ENCODE data around the gene SHISA8.
A peak's percentile ranks its signal among the peaks of the same experiment; 100 is the strongest.

The SHISA8 gene

GRCh38 chr22:41875531-41876270 lies 39.2 kb downstream of the SHISA8 start:
- Histone ChIP-seq H3K36me3 (ENCODE audit: insufficient read depth, low read length) (peaks cover 97% of the 10 kb centered on the region), H3K4me2 (ENCODE audit: insufficient read depth, low read length) (no peak overlapping the region), H2AFZ (ENCODE audit: low read depth, low read length) (no peak overlapping the region), H3K79me2 (ENCODE audit: insufficient read depth, low read length) (peaks cover 18% of the 10 kb centered on the region), H3K9ac (ENCODE audit: low read depth, low read length) (no peak overlapping the region), H3K27me3 (ENCODE audit: insufficient read depth, low read length, poor library complexity) (no peaks in the 10 kb centered on the region), H3K27ac (ENCODE audit: low read length) (no peak overlapping the region), H3K4me1 (ENCODE audit: insufficient read depth, low read length) (no peaks in the 10 kb centered on the region), H4K20me1 (ENCODE audit: insufficient read depth, low read length) (peaks cover 28% of the 10 kb centered on the region), H3K9me3 (ENCODE audit: insufficient read depth, low read length, severe bottlenecking) (no peaks in the 10 kb centered on the region), H3K4me3 (ENCODE audit: low read depth in 1 of 2, low read length in 2 of 2) (no peak overlapping the region)
- ATAC-seq (ENCODE audit: insufficient read depth, low read depth) (no peak), DNase-seq (no peak)
- TF ChIP-seq, protein P1, sequence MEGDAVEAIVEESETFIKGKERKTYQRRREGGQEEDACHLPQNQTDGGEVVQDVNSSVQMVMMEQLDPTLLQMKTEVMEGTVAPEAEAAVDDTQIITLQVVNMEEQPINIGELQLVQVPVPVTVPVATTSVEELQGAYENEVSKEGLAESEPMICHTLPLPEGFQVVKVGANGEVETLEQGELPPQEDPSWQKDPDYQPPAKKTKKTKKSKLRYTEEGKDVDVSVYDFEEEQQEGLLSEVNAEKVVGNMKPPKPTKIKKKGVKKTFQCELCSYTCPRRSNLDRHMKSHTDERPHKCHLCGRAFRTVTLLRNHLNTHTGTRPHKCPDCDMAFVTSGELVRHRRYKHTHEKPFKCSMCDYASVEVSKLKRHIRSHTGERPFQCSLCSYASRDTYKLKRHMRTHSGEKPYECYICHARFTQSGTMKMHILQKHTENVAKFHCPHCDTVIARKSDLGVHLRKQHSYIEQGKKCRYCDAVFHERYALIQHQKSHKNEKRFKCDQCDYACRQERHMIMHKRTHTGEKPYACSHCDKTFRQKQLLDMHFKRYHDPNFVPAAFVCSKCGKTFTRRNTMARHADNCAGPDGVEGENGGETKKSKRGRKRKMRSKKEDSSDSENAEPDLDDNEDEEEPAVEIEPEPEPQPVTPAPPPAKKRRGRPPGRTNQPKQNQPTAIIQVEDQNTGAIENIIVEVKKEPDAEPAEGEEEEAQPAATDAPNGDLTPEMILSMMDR (IDR thresholded peaks at IDR 0.05; ENCODE audit: borderline replicate concordance, extremely low read depth, low read length, poor library complexity, severe bottlenecking), result no peak
- TF ChIP-seq EZH2 (IDR thresholded peaks at IDR 0.05; ENCODE audit: borderline replicate concordance, low read depth, low read length, severe bottlenecking), result no peak

DNA sequence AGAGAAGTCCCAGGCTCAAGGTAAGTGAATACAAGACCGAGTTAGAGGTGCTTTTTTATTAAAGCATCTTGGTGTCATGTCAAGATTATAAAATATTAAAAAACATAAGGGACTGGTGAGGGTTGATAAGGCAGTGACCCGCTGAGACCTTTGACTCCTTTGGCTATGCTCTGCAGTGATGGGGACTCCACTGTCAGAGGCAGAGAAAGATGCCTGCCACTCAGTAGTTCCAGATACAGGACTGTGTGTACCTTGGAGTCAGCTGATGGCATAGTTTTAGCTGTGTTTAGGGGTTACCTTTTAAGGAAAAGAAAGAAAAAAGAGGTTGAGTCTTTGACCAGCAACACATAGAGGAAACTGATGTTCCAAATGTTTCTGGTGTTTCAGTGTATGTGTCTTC lies 40.8 kb downstream of the SHISA8 start:
- TF ChIP-seq EZH2 (IDR thresholded peaks at IDR 0.05; ENCODE audit: borderline replicate concordance, low read depth, low read length, severe bottlenecking), result no peak
- TF ChIP-seq, protein P1 (IDR thresholded peaks at IDR 0.05; ENCODE audit: borderline replicate concordance, extremely low read depth, low read length, poor library complexity, severe bottlenecking), result no peak
- Histone ChIP-seq H3K79me2 (ENCODE audit: insufficient read depth, low read length) (peaks cover 19% of the 10 kb centered on the region), H3K9ac (ENCODE audit: low read depth, low read length) (no peak overlapping the region), H3K4me3 (ENCODE audit: low read depth in 1 of 2, low read length in 2 of 2) (no peak overlapping the region), H3K36me3 (ENCODE audit: insufficient read depth, low read length) (peaks cover 96% of the 10 kb centered on the region), H3K9me3 (ENCODE audit: insufficient read depth, low read length, severe bottlenecking) (no peaks in the 10 kb centered on the region), H3K4me1 (ENCODE audit: insufficient read depth, low read length) (no peaks in the 10 kb centered on the region), H3K27ac (ENCODE audit: low read length) (no peak overlapping the region), H4K20me1 (ENCODE audit: insufficient read depth, low read length) (peaks cover 27% of the 10 kb centered on the region), H2AFZ (ENCODE audit: low read depth, low read length) (no peak overlapping the region), H3K4me2 (ENCODE audit: insufficient read depth, low read length) (no peak overlapping the region), H3K27me3 (ENCODE audit: insufficient read depth, low read length, poor library complexity) (no peaks in the 10 kb centered on the region)
- no peak for ATAC-seq (ENCODE audit: insufficient read depth, low read depth)
- no peak for DNase-seq

DNA sequence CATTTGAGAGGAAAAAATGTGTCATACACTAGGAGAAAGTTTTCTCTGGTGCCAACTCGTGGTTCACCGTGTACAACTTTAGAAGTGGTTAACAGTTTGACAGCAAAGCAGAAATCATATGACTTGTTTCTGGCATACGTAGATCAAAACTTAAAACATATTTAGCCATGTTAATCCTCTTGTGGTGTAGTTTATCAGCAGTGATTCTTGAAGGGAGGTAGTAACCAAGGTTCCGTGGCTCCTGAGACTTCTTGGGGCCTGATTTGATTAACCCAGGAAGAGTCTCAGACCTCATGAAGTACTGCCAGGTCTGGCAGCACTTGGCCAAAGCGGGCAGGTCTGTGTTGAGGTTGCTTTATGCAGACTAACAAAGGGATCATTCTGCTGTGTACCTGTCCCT lies 41.5 kb downstream of the SHISA8 start:
- ATAC-seq (ENCODE audit: insufficient read depth, low read depth), result peak; percentile 29; the same call in 1 of the 3 replicates
- Histone ChIP-seq H4K20me1 (ENCODE audit: insufficient read depth, low read length) (peaks cover 31% of the 10 kb centered on the region; the same call in 1 of the 2 replicates), H3K79me2 (ENCODE audit: insufficient read depth, low read length) (peaks cover 25% of the 10 kb centered on the region), H3K9me3 (ENCODE audit: insufficient read depth, low read length, severe bottlenecking) (no peaks in the 10 kb centered on the region), H3K4me1 (ENCODE audit: insufficient read depth, low read length) (no peaks in the 10 kb centered on the region), H3K36me3 (ENCODE audit: insufficient read depth, low read length) (peaks cover 96% of the 10 kb centered on the region), H3K27me3 (ENCODE audit: insufficient read depth, low read length, poor library complexity) (no peaks in the 10 kb centered on the region), H3K4me2 (ENCODE audit: insufficient read depth, low read length) (no peak overlapping the region), H2AFZ (ENCODE audit: low read depth, low read length) (no peak overlapping the region), H3K4me3 (ENCODE audit: low read depth in 1 of 2, low read length in 2 of 2) (no peak overlapping the region), H3K27ac (ENCODE audit: low read length) (no peak overlapping the region), H3K9ac (ENCODE audit: low read depth, low read length) (no peak overlapping the region)
- no peak for DNase-seq
- TF ChIP-seq EZH2 (IDR thresholded peaks at IDR 0.05; ENCODE audit: borderline replicate concordance, low read depth, low read length, severe bottlenecking), result no peak
- TF ChIP-seq, protein P1 (IDR thresholded peaks at IDR 0.05; ENCODE audit: borderline replicate concordance, extremely low read depth, low read length, poor library complexity, severe bottlenecking), result no peak

Data from DND-41 (cell line).